ENCODE data around the gene SCGB1A1. TPM values are rescaled to one million over a fixed set of nuclear protein-coding genes. Genes with fewer than 3 reads are reported as not detected.

Gene SCGB1A1
- total RNA-seq, 1 donor from 2014 or later: not detected

DNA sequence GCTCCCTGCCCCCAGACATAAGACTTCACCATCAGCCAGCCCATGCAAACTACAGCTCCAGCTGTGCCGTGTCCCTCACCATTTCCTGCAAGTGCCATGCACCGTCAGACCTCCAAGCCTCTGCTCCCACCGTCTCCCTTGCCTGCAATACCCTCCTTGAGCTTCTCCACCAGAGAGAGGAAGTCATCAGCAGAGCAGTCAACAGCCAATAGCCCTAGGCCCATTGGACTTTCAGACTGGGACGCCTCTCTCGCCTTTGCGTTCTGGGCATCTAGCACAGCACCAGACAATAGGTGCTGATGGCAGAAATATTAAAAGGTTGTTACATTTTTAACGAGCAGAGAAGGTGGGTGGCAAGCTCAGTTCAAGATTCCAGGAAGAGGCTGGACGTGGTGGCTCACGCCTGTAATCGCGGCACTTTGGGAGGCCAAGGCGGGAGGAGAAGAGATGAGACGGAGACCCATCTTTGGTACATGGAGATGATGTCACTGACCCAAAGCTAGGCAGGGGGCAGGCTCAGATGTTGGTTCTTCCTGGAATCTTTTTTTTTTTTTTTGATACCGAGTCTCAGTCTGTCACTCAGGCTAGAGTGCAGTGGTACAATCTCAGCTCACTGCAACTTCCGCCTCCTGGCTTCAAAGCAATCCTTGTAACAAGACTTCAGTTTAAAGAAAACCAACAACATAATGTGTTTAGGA lies 31.9 kb downstream of the SCGB1A1 start:
- no peak for DNase-seq (ENCODE audit: low spot score)
- no peaks in the 10 kb centered on the region for H3K9me3 Mint-ChIP-seq
- H3K4me1 Mint-ChIP-seq (ENCODE audit: low read depth): no peaks in the 10 kb centered on the region
- intact Hi-C loops (cut with micrococcal nuclease): no loop called here
- no peak overlapping the region for H3K27ac Mint-ChIP-seq
- no peak overlapping the region for H3K4me3 Mint-ChIP-seq
- H3K36me3 Mint-ChIP-seq (ENCODE audit: low read depth): no peaks in the 10 kb centered on the region
- peaks cover 7% of the 10 kb centered on the region for H3K27me3 Mint-ChIP-seq (ENCODE audit: insufficient read depth)

DNA sequence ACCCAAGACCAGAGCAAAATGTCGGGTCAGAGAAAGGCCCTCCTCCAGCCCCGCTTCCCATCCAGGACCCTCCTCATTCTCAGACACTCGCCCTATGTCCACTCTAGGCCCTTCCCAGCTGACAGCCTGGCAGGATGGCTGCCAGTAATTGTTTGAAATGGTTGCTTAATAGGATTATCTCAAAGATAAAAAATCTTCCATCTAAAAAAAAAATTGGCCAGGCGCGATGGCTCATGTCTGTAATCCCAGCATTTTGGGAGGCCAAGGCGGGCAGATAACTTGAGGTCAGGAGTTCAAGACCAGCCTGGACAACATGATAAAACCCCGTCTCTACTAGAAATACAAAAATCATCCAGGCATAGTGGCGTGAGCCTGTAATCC lies 32.4 kb downstream of the SCGB1A1 start:
- Mint-ChIP-seq H3K9me3 (no peaks in the 10 kb centered on the region), H3K4me3 (no peak overlapping the region), H3K36me3 (ENCODE audit: low read depth) (no peaks in the 10 kb centered on the region), H3K4me1 (ENCODE audit: low read depth) (no peaks in the 10 kb centered on the region), H3K27me3 (ENCODE audit: insufficient read depth) (peaks cover 4% of the 10 kb centered on the region), H3K27ac (no peak overlapping the region)
- no peak for DNase-seq (ENCODE audit: low spot score)
- intact Hi-C loops (cut with micrococcal nuclease): no loop called here

DNA sequence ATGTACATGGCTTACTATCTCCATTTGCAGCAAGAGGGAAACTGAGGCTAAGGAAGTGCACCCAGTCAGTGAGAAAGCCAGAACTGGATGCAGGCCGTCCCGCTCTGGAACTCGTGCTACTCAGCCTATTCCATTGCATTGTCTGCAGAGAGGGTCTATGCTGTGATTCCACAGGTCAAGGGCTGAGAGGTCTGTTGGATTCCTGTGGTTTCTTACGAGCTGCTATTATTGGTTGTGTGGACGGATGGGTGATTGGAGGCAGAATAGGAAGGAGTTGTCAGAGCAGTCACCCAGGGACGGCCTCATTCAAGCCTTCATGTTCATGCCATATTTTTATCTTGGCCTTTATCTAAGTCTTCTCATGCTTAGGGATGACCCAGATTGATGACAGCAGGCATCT lies 33.4 kb downstream of the SCGB1A1 start:
- intact Hi-C loops (cut with micrococcal nuclease): no loop called here
- H3K9me3 Mint-ChIP-seq: no peaks in the 10 kb centered on the region
- H3K27me3 Mint-ChIP-seq (ENCODE audit: insufficient read depth): peaks cover 4% of the 10 kb centered on the region
- no peak overlapping the region for H3K27ac Mint-ChIP-seq
- DNase-seq (ENCODE audit: low spot score): no peak
- no peaks in the 10 kb centered on the region for H3K4me1 Mint-ChIP-seq (ENCODE audit: low read depth)
- no peak overlapping the region for H3K4me3 Mint-ChIP-seq
- no peaks in the 10 kb centered on the region for H3K36me3 Mint-ChIP-seq (ENCODE audit: low read depth)

DNA sequence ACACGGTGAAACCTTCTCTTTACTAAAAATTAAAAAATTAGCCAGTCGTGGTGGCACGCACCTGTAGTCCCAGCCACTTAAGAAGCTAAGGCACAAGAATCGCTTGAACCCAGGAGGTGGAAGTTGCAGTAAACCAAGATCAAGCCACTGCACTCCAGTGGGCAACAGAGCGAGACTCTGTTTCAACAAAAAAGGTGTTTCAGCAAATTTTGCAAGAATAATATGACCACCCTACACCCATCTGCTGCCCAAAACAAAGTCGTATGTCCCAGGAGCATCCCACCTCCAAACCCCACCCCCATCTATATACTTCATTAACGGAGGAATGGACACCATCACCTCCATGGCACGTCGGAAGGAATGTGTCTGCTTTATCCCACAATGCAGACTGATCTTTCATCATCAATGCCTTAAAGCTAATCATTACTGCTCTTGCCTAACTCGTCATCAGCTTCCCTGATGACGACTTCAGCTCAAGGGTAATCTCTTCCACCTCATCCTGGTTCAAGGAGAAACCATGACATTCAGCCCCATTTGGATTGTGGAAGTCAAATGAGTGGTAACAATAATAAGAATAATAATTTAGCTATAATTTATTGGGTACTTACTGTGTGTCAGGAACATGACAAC lies 34.1 kb downstream of the SCGB1A1 start:
- no peaks in the 10 kb centered on the region for H3K4me1 Mint-ChIP-seq (ENCODE audit: low read depth)
- no peaks in the 10 kb centered on the region for H3K36me3 Mint-ChIP-seq (ENCODE audit: low read depth)
- H3K27me3 Mint-ChIP-seq (ENCODE audit: insufficient read depth): peaks cover 2% of the 10 kb centered on the region
- no peak for DNase-seq (ENCODE audit: low spot score)
- no peak overlapping the region for H3K27ac Mint-ChIP-seq
- H3K9me3 Mint-ChIP-seq: no peaks in the 10 kb centered on the region
- intact Hi-C loops (cut with micrococcal nuclease): no loop called here
- H3K4me3 Mint-ChIP-seq: no peak overlapping the region

DNA sequence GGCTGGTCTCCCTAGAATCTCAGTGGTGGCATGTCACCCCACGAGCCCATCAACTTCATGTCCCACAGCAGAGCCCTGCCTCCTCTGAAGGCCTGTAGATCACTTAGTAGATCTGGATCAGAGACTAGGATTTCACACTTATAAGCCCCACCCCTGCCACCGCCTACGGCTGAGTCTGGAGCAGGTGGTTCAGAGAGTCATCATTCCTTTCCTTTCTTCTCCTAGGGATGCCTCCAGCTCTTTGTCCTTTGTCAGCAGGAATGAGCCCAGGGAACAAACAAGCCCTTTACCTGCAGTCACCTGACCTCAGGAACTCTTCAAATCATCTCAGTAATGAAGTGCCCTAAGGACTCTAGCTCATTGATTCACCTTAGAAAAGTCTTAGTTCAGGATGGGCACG lies 37.8 kb downstream of the SCGB1A1 start:
- intact Hi-C loops (cut with micrococcal nuclease): no loop called here
- H3K9me3 Mint-ChIP-seq: no peaks in the 10 kb centered on the region
- no peak for DNase-seq (ENCODE audit: low spot score)
- H3K27me3 Mint-ChIP-seq (ENCODE audit: insufficient read depth): no peaks in the 10 kb centered on the region
- no peaks in the 10 kb centered on the region for H3K36me3 Mint-ChIP-seq (ENCODE audit: low read depth)
- H3K4me1 Mint-ChIP-seq (ENCODE audit: low read depth): no peaks in the 10 kb centered on the region
- H3K27ac Mint-ChIP-seq: no peak overlapping the region
- no peak overlapping the region for H3K4me3 Mint-ChIP-seq

DNA sequence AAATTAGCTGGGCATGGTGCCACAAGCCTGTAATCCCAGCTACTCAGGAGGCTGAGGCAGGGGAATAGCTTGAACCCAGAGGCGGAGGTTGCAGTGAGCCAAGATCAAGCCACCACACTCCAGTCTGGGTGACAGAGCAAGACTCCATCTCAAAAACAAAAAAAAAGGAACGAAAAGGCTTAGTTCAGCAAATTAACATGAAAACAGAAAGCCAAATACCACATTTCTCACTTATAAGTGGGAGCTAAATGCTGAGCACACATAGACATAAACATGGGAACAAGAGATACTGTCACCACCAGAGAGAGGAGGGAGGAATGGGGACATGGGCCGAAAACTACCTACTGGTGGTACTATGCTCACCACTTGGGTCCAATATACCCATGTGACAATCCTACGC lies 38.6 kb downstream of the SCGB1A1 start:
- intact Hi-C loops (cut with micrococcal nuclease): no loop called here
- Mint-ChIP-seq H3K27ac (no peak overlapping the region), H3K36me3 (ENCODE audit: low read depth) (no peaks in the 10 kb centered on the region), H3K27me3 (ENCODE audit: insufficient read depth) (peaks cover 3% of the 10 kb centered on the region), H3K4me1 (ENCODE audit: low read depth) (no peaks in the 10 kb centered on the region), H3K4me3 (no peak overlapping the region), H3K9me3 (no peaks in the 10 kb centered on the region)
- no peak for DNase-seq (ENCODE audit: low spot score)

DNA sequence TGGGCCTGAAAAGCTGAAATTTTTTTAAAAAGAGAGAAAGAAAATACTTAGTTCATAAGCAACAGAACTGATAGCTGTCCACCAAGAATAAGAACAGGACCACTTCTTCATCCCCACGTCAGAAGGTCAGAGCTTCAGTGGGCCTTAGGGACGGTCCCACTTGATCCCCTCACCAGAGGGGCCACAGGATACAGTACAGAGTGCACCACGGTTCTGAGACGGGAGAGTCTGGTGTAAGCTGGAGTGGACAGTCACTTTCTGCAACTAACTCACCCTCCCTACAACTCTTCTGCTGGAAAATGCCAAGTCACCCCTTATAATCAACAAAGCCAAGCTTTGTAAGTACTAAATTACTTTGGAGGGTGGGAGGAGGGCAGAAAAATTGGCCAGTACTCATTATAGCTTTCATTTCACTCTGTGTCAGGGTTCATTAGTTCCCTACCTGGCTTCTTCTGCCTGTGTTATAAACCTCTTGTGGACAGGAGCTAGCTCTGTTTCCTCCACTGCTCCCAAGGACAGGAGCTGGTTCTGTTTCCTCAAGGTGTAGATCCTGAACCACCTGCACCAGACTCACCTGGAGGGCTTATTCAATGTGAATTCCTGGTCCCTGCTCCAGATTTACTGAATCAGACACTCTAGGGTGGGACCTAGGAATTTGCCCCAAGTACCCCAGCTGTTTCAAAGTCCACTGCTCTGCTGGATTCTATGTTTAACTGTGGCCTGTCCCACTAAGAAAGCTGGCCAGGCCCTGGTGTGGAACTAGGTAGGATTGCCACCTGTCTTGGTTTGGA lies 39.6 kb downstream of the SCGB1A1 start:
- no peaks in the 10 kb centered on the region for H3K9me3 Mint-ChIP-seq

DNA sequence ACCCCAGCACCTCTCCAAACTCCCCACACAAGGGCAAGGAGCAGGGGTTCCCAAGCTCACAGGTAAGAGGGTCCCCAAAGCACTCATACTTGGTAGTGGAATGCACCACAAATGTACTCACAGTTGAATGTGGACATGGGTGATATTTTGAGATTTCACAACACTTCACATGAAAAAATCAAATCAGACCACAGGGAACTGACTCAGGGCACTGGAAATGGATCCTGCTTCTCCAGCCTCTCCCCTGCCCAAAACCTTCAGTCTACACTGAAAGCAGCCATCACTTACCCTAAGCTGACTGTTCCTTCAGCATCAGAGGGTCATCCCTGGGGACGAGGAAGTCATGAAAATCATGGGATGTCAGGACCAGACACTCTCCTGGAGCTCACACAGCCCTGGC lies 40.2 kb downstream of the SCGB1A1 start:
- no peak for DNase-seq (ENCODE audit: low spot score)
- no peaks in the 10 kb centered on the region for H3K9me3 Mint-ChIP-seq
- intact Hi-C loops (cut with micrococcal nuclease): no loop called here
- H3K27ac Mint-ChIP-seq: no peak overlapping the region
- no peak overlapping the region for H3K4me3 Mint-ChIP-seq
- H3K36me3 Mint-ChIP-seq (ENCODE audit: low read depth): no peaks in the 10 kb centered on the region
- peaks cover 4% of the 10 kb centered on the region for H3K4me1 Mint-ChIP-seq (ENCODE audit: low read depth)
- H3K27me3 Mint-ChIP-seq (ENCODE audit: insufficient read depth): peaks cover 3% of the 10 kb centered on the region

More for the DNA sequence above, 39.6 kb downstream of the SCGB1A1 start:
- Mint-ChIP-seq H3K4me1 (ENCODE audit: low read depth) (peaks cover 3% of the 10 kb centered on the region), H3K36me3 (ENCODE audit: low read depth) (no peaks in the 10 kb centered on the region), H3K27me3 (ENCODE audit: insufficient read depth) (peaks cover 3% of the 10 kb centered on the region), H3K4me3 (no peak overlapping the region), H3K27ac (no peak overlapping the region)
- no peak for DNase-seq (ENCODE audit: low spot score)
- intact Hi-C loops (cut with micrococcal nuclease): no loop called here

DNA sequence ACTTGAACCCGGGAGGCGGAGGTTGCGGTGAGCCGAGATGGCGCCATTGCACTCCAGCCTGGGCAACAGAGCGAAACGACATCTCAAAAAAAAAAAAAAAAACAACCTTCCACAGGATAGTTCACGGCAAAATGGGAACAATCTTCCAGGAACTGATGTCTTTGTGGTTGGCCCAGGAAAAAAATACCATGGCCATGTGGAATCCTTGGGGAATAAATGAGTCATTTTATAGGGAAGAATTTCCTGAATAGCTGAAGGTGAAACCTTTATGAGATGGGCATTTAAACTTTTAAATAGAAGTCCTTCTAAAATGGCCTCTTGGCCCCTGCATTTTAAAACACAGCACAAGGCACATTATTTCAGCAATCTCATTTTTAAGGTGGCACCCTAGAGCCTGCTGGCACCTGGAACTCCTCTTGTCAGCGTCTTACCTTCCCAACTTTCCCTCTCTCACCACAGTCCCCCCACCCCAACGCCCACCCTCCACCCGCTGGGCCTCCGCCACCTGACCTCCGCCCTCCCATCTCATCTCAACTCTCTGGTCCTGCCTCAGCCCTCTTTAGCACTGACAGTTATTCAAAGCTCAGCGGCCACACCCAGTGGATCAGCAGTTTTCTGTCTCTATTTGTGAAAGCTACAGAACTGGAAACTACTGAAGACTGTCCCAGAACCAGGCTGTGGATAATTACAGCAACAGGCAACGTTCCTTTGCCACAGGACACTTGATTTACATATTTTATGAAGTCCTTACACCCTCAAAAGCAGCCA lies 43.1 kb downstream of the SCGB1A1 start:
- intact Hi-C loops (cut with micrococcal nuclease): no loop called here
- Mint-ChIP-seq H3K27me3 (ENCODE audit: insufficient read depth) (peaks cover 3% of the 10 kb centered on the region), H3K9me3 (no peaks in the 10 kb centered on the region), H3K4me3 (no peak overlapping the region), H3K4me1 (ENCODE audit: low read depth) (peaks cover 4% of the 10 kb centered on the region), H3K27ac (no peak overlapping the region), H3K36me3 (ENCODE audit: low read depth) (no peaks in the 10 kb centered on the region)
- no peak for DNase-seq (ENCODE audit: low spot score)

DNA sequence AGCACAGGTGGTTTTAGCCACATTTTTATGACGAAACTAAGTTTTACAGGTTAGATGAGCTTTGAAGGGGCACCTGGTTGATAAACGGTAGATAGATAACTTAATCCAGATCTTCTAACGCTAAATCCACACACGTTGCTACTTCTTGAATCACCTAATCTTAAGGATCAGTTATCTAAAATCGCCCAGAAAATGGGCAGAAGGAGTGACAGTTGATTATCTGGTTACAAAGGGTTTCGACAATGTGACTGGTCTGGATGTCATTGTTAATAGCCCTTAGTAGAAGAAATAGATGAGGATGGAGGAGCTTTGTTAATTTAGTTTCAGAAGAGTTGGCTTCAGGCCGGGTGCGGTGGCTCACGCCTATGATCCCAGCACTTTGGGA lies 43.7 kb downstream of the SCGB1A1 start:
- no peak for DNase-seq (ENCODE audit: low spot score)
- Mint-ChIP-seq H3K4me1 (ENCODE audit: low read depth) (peaks cover 4% of the 10 kb centered on the region), H3K27me3 (ENCODE audit: insufficient read depth) (peaks cover 3% of the 10 kb centered on the region), H3K4me3 (no peak overlapping the region), H3K27ac (no peak overlapping the region), H3K36me3 (ENCODE audit: low read depth) (no peaks in the 10 kb centered on the region), H3K9me3 (no peaks in the 10 kb centered on the region)
- intact Hi-C loops (cut with micrococcal nuclease): no loop called here

DNA sequence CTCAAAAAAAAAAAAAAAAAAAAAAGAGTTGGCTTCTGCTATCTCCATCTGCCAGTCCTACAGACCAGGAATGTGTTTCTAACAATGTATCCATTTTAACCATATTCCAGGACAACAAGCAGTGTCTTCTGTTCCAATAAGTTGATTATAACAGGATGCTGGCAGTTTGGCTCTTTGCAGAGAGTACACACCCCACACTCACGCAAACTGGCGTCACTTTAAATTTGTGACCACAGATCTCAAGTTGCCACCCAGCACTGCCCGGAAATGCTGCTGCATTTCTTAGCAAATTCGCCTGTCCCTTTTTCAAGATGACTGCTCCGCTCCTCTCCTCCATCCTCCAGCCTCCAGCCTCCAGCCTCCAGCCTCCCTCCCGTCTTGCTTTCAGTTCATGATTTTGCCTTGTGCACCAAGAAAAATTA lies 44.3 kb downstream of the SCGB1A1 start:
- Mint-ChIP-seq H3K27me3 (ENCODE audit: insufficient read depth) (peaks cover 3% of the 10 kb centered on the region), H3K4me3 (no peak overlapping the region), H3K4me1 (ENCODE audit: low read depth) (peaks cover 4% of the 10 kb centered on the region), H3K36me3 (ENCODE audit: low read depth) (no peaks in the 10 kb centered on the region), H3K9me3 (no peaks in the 10 kb centered on the region), H3K27ac (no peak overlapping the region)
- intact Hi-C loops (cut with micrococcal nuclease): no loop called here
- DNase-seq (ENCODE audit: low spot score): no peak

DNA sequence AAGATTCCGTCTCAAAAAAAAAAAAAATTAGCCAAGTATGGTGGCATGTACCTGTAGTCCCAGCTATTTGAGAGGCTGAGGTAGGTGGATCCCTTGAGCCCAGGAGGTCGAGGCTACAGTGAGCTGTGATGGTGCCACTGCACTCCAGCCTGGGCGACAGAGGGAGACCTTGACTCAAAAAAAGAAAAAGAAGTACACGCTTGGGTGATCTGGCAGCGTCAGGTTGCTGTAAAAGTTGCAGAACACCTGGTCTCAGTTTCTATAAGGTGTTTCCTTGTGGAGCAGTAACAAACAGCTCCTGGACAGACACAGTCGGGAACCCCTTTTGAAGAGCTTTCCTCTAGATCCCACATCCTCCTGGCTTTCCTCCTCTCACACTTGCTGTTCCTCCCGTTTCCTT lies 45.8 kb downstream of the SCGB1A1 start:
- H3K4me3 Mint-ChIP-seq: no peak overlapping the region
- intact Hi-C loops (cut with micrococcal nuclease): no loop called here
- no peaks in the 10 kb centered on the region for H3K9me3 Mint-ChIP-seq
- DNase-seq (ENCODE audit: low spot score): no peak
- peaks cover 4% of the 10 kb centered on the region for H3K4me1 Mint-ChIP-seq (ENCODE audit: low read depth)
- peaks cover 3% of the 10 kb centered on the region for H3K27me3 Mint-ChIP-seq (ENCODE audit: insufficient read depth)
- no peak overlapping the region for H3K27ac Mint-ChIP-seq
- no peaks in the 10 kb centered on the region for H3K36me3 Mint-ChIP-seq (ENCODE audit: low read depth)

DNA sequence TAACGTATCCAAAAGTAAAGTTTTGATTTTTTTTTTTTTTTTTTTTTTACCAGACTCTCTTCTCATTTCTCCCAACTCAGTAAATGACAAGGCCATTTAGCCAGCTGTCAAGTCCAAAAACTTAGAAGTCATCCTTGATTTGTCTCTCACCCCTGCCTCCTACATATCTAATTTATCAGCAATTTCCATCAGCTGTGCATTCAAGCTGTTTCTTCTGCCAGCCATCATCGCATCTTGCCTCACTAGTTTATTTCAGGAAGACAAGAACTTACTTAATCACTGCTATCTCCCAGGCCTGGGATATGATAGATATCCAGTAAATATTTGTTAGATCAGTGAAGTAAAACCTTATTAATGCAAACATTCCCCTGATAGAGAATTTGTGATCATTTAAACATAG lies 47.6 kb downstream of the SCGB1A1 start:
- Mint-ChIP-seq H3K36me3 (ENCODE audit: low read depth) (no peaks in the 10 kb centered on the region), H3K4me1 (ENCODE audit: low read depth) (peaks cover 4% of the 10 kb centered on the region), H3K27me3 (ENCODE audit: insufficient read depth) (peaks cover 3% of the 10 kb centered on the region), H3K9me3 (no peaks in the 10 kb centered on the region), H3K4me3 (no peak overlapping the region), H3K27ac (no peak overlapping the region)
- no peak for DNase-seq (ENCODE audit: low spot score)
- intact Hi-C loops (cut with micrococcal nuclease): no loop called here
